Left hindlimb (tissue), 1 donor: ENCODE results near the gene GUCD1.

Experiments used
- DNase-seq: peaks from one replicate; pipeline ENCODE4 v3.0.0-alpha.2; 2018

GUCD1 gene

GRCh38 chr22:24589518-24590030 lies 34.6 kb upstream of the GUCD1 start:
- no peak for DNase-seq

GRCh38 chr22:24588757-24589481 lies 34.0 kb upstream of the GUCD1 start:
- DNase-seq, result no peak

- DNase-seq, result no peak
Observed at GRCh38 chr22:24588381-24588756, 33.4 kb upstream of the GUCD1 start.

- no peak for DNase-seq
Observed at GRCh38 chr22:24587948-24588347, 33.0 kb upstream of the GUCD1 start.

GRCh38 chr22:24587251-24587650 lies 32.3 kb upstream of the GUCD1 start:
- no peak for DNase-seq

GRCh38 chr22:24585927-24586546 lies 31.1 kb upstream of the GUCD1 start:
- DNase-seq, result no peak

GRCh38 chr22:24585461-24585860 lies 30.5 kb upstream of the GUCD1 start:
- no peak for DNase-seq

GRCh38 chr22:24584871-24585411 lies 30.0 kb upstream of the GUCD1 start:
- no peak for DNase-seq

- DNase-seq, result no peak
Observed at GRCh38 chr22:24584166-24584790, 29.3 kb upstream of the GUCD1 start.

GRCh38 chr22:24583221-24584165 lies 28.6 kb upstream of the GUCD1 start:
- no peak for DNase-seq

GRCh38 chr22:24582056-24582814 lies 27.3 kb upstream of the GUCD1 start:
- no peak for DNase-seq

- no peak for DNase-seq
Observed at GRCh38 chr22:24580276-24580675, 25.3 kb upstream of the GUCD1 start.

- DNase-seq, result no peak
Observed at GRCh38 chr22:24579258-24579601, 24.3 kb upstream of the GUCD1 start.

GRCh38 chr22:24578355-24579257 lies 23.7 kb upstream of the GUCD1 start:
- no peak for DNase-seq

GRCh38 chr22:24576778-24577177 lies 21.8 kb upstream of the GUCD1 start:
- no peak for DNase-seq

- DNase-seq, result no peak
Observed at GRCh38 chr22:24571266-24571665, 16.3 kb upstream of the GUCD1 start.

GRCh38 chr22:24567668-24568067 lies 12.7 kb upstream of the GUCD1 start:
- no peak for DNase-seq

- no peak for DNase-seq
Observed at GRCh38 chr22:24566899-24567511, 12.1 kb upstream of the GUCD1 start.

GRCh38 chr22:24565077-24565476 lies 10.1 kb upstream of the GUCD1 start:
- DNase-seq, result no peak

- DNase-seq, result no peak
Observed at GRCh38 chr22:24564376-24565058, 9.6 kb upstream of the GUCD1 start.
